Measurements from ENCODE around the gene SSBP3.

- TF ChIP-seq CTCF (optimal IDR thresholded peaks at IDR 0.05 in 1 of 3, IDR thresholded peaks at IDR 0.05 in 1 of 3, conservative IDR thresholded peaks at IDR 0.05 in 1 of 3; ENCODE audit: extremely low read depth in 1 of 3, insufficient read depth in 2 of 3, low read length in 3 of 3), result no peak
- no peak for TF ChIP-seq EZH2 (IDR thresholded peaks at IDR 0.05; ENCODE audit: low read length)
Observed at GRCh38 chr1:54285815-54286345, 120.3 kb downstream of the SSBP3 start.
